Measurements from ENCODE around the gene ADISSP. TPM values are rescaled to one million over a fixed set of nuclear protein-coding genes. Genes with fewer than 3 reads are reported as not detected.

ADISSP gene
- total RNA-seq, 1 donor from 2014 or later: 62.0 TPM

GRCh38 chr20:3743251-3743650 lies 24.3 kb downstream of the ADISSP start:
- DNase-seq (ENCODE audit: low read depth): no peak
- no peak for TF ChIP-seq CTCF (conservative IDR thresholded peaks at IDR 0.05; ENCODE audit: low read depth, low read length)
- no peak overlapping the region for H3K4me3 ChIP-seq (ENCODE audit: low read depth, low read length)

- no peak for DNase-seq (ENCODE audit: low read depth)
- no peak overlapping the region for H3K4me3 ChIP-seq (ENCODE audit: low read depth, low read length)
- no peak for TF ChIP-seq CTCF (conservative IDR thresholded peaks at IDR 0.05; ENCODE audit: low read depth, low read length)
These were observed 25.6 kb downstream of the ADISSP start for GRCh38 chr20:3741836-3742458.

GRCh38 chr20:3740615-3741301 lies 26.8 kb downstream of the ADISSP start:
- TF ChIP-seq CTCF (conservative IDR thresholded peaks at IDR 0.05; ENCODE audit: low read depth, low read length): no peak
- no peak for DNase-seq (ENCODE audit: low read depth)
- no peak overlapping the region for H3K4me3 ChIP-seq (ENCODE audit: low read depth, low read length)

GRCh38 chr20:3739926-3740451 lies 27.6 kb downstream of the ADISSP start:
- DNase-seq (ENCODE audit: low read depth): no peak
- no peak overlapping the region for H3K4me3 ChIP-seq (ENCODE audit: low read depth, low read length)
- TF ChIP-seq CTCF (conservative IDR thresholded peaks at IDR 0.05; ENCODE audit: low read depth, low read length): no peak

- TF ChIP-seq CTCF (conservative IDR thresholded peaks at IDR 0.05; ENCODE audit: low read depth, low read length): no peak
- no peak overlapping the region for H3K4me3 ChIP-seq (ENCODE audit: low read depth, low read length)
- DNase-seq (ENCODE audit: low read depth): no peak
These were observed 28.3 kb downstream of the ADISSP start for GRCh38 chr20:3739054-3739925.

- no peak for DNase-seq (ENCODE audit: low read depth)
- no peak overlapping the region for H3K4me3 ChIP-seq (ENCODE audit: low read depth, low read length)
- no peak for TF ChIP-seq CTCF (conservative IDR thresholded peaks at IDR 0.05; ENCODE audit: low read depth, low read length)
These were observed 29.2 kb downstream of the ADISSP start for GRCh38 chr20:3738111-3739053.

All from epithelial cell of proximal tubule (primary cell).